Neural progenitor cell (in vitro differentiated cells): ENCODE results near the gene SORT1. TPM values are rescaled to one million over a fixed set of nuclear protein-coding genes. Genes with fewer than 3 reads are reported as not detected.

Experiments
- DNase-seq: peaks from one replicate; pipeline ENCODE4 v3.0.0-alpha.2; 2016; ENCODE audit warnings: low spot score
- H2AFZ ChIP-seq: fragments of 200-600 bp; sonication (generic); replicated peaks from 2 replicates; pipeline ENCODE4 v1.6.1; 2016; ENCODE audit warnings: antibody characterized with exemption
- H3F3A ChIP-seq: fragments of 200-600 bp; sonication (generic); 2 replicates; pipeline ENCODE4 v1.6.1; 2016; ENCODE audit warnings: antibody characterized with exemption, low read depth
- H3K27ac ChIP-seq: fragments of 200-600 bp; sonication (generic); 2 replicates; pipeline ENCODE4 v1.5.1; 2016; ENCODE audit warnings: mild to moderate bottlenecking
- H3K27me3 ChIP-seq: fragments of 200-600 bp; sonication (generic); 2 replicates; pipeline ENCODE4 v1.6.1; 2016; ENCODE audit warnings: mild to moderate bottlenecking, moderate library complexity
- H3K36me3 ChIP-seq: fragments of 200-600 bp; sonication (generic); 2 replicates; pipeline ENCODE4 v1.5.1; 2016
- H3K4me1 ChIP-seq: fragments of 200-600 bp; sonication (generic); 2 replicates; pipeline ENCODE4 v1.6.1; 2016; ENCODE audit warnings: mixed run types
- H3K4me2 ChIP-seq: fragments of 200-600 bp; sonication (generic); 2 replicates; pipeline ENCODE4 v1.6.1; 2016
- H3K4me3 ChIP-seq: fragments of 200-600 bp; sonication (generic); 2 replicates; pipeline ENCODE4 v1.5.1; 2016
- H3K79me2 ChIP-seq: fragments of 200-600 bp; sonication (generic); 2 replicates; pipeline ENCODE4 v1.6.1; 2016; ENCODE audit warnings: low read depth
- H3K9ac ChIP-seq: fragments of 200-600 bp; sonication (generic); 2 replicates; pipeline ENCODE4 v1.6.1; 2016
- H3K9me3 ChIP-seq: fragments of 200-600 bp; sonication (generic); 2 replicates; pipeline ENCODE4 v1.5.1; 2016; ENCODE audit warnings: low read depth
- H4K20me1 ChIP-seq: fragments of 200-600 bp; sonication (generic); 2 replicates; pipeline ENCODE4 v1.6.1; 2016; ENCODE audit warnings: low read depth
- H3K27ac Mint-ChIP-seq: 3 replicates; pipeline ENCODE4 v1.8.0; 2021; ENCODE audit warnings: mixed read lengths
- H3K27me3 Mint-ChIP-seq: 2 replicates; pipeline ENCODE4 v1.8.0; 2022; ENCODE audit warnings: low read depth, mild to moderate bottlenecking, inconsistent platforms, moderate library complexity, mixed read lengths; ENCODE audit not compliant: insufficient read depth
- H3K36me3 Mint-ChIP-seq: 3 replicates; pipeline ENCODE4 v1.8.0; 2021; ENCODE audit warnings: mixed read lengths
- H3K4me1 Mint-ChIP-seq: 3 replicates; pipeline ENCODE4 v1.8.0; 2021; ENCODE audit warnings: mixed read lengths
- H3K4me3 Mint-ChIP-seq: 3 replicates; pipeline ENCODE4 v1.8.0; 2021; ENCODE audit warnings: mild to moderate bottlenecking, moderate library complexity, mixed read lengths
- H3K9me3 Mint-ChIP-seq: 3 replicates; pipeline ENCODE4 v1.8.0; 2020; ENCODE audit warnings: mixed read lengths
- EZH2 ChIP-seq: fragments of 200-600 bp; sonication (generic); IDR thresholded peaks from 2 replicates; pipeline ENCODE4 v1.6.1; 2017; ENCODE audit warnings: antibody characterized with exemption, mild to moderate bottlenecking, moderate library complexity
- EZH2phosphoT487 ChIP-seq: fragments of 200-600 bp; sonication (generic); IDR thresholded peaks from 2 replicates; pipeline ENCODE4 v1.6.1; 2017; ENCODE audit warnings: antibody characterized with exemption
- total RNA-seq: library from RNA; depleted of rRNA; stranded (reverse); fragments of >200 nt; gene quantifications from 2 replicates; pipeline ENCODE4 v1.2.3, GENCODE V29; 2015; ENCODE audit warnings: low replicate concordance
- TF ChIP-seq, protein P1 (sequence below): fragments of 200-600 bp; sonication (generic); IDR thresholded peaks from 2 replicates; pipeline ENCODE4 v1.5.1; 2017; ENCODE audit warnings: antibody characterized with exemption, mild to moderate bottlenecking

The SORT1 gene
- total RNA-seq, 1 donor from 2014 or later, result 38.9 TPM

DNA sequence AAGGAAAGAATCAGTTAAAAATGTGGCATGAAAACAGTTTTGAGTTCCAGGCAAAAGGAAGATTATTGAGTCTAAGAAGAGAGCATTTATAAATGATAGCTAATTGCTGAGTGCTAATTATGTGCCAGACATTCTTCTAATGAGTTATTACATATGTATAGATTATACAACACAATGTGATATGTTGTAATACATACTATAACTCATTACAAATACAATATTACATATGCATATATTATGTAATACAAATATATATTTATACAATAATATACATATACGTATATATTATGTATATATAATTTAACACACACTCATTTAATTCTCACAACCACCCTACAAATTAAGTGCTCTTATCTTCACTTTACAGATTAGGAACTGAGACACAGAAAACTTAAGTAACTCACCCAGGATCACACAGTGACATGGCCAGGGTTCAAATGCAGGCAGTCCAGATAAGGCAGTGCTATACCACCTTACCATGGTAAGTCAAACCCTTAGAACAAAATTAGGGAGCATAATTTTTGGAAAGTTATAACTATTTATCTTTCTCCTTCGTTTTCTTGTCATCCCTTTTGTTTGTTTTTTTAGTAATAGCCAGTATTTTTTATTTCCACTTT, 4.0 kb downstream of the SORT1 start:
- H3K27me3 Mint-ChIP-seq, result peaks cover 2% of the 10 kb centered on the region
- no peak overlapping the region for H3K4me3 Mint-ChIP-seq
- H3K4me1 Mint-ChIP-seq, result peaks cover 57% of the 10 kb centered on the region
- no peaks in the 10 kb centered on the region for H3K9me3 Mint-ChIP-seq
- Histone ChIP-seq H3K9ac (no peak overlapping the region), H4K20me1 (peaks cover 73% of the 10 kb centered on the region), H3K79me2 (peaks cover 85% of the 10 kb centered on the region), H3F3A (peaks cover 19% of the 10 kb centered on the region), H3K4me1 (peaks cover 25% of the 10 kb centered on the region), H3K36me3 (no peaks in the 10 kb centered on the region), H3K27ac (no peak overlapping the region), H3K4me3 (no peak overlapping the region), H3K27me3 (no peaks in the 10 kb centered on the region), H3K4me2 (no peak overlapping the region), H2AFZ (no peak overlapping the region), H3K9me3 (no peaks in the 10 kb centered on the region)
- H3K27ac Mint-ChIP-seq, result no peak overlapping the region
- DNase-seq, result no peak
- no peaks in the 10 kb centered on the region for H3K36me3 Mint-ChIP-seq
- TF ChIP-seq, protein P1, sequence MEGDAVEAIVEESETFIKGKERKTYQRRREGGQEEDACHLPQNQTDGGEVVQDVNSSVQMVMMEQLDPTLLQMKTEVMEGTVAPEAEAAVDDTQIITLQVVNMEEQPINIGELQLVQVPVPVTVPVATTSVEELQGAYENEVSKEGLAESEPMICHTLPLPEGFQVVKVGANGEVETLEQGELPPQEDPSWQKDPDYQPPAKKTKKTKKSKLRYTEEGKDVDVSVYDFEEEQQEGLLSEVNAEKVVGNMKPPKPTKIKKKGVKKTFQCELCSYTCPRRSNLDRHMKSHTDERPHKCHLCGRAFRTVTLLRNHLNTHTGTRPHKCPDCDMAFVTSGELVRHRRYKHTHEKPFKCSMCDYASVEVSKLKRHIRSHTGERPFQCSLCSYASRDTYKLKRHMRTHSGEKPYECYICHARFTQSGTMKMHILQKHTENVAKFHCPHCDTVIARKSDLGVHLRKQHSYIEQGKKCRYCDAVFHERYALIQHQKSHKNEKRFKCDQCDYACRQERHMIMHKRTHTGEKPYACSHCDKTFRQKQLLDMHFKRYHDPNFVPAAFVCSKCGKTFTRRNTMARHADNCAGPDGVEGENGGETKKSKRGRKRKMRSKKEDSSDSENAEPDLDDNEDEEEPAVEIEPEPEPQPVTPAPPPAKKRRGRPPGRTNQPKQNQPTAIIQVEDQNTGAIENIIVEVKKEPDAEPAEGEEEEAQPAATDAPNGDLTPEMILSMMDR, result no peak
- TF ChIP-seq EZH2 (no peak), EZH2phosphoT487 (no peak)

GRCh38 chr1:109392788-109393616, 4.7 kb downstream of the SORT1 start:
- H2AFZ ChIP-seq, result no peak overlapping the region
- peaks cover 53% of the 10 kb centered on the region for H3K4me1 Mint-ChIP-seq
- no peak overlapping the region for H3K27ac Mint-ChIP-seq
- no peak overlapping the region for H3K27ac ChIP-seq
- H3K4me2 ChIP-seq, result no peak overlapping the region
- peaks cover 77% of the 10 kb centered on the region for H4K20me1 ChIP-seq
- H3K9me3 ChIP-seq, result no peaks in the 10 kb centered on the region
- H3K27me3 ChIP-seq, result no peaks in the 10 kb centered on the region
- no peak overlapping the region for H3K4me3 Mint-ChIP-seq
- H3F3A ChIP-seq, result peaks cover 12% of the 10 kb centered on the region
- no peak for DNase-seq
- H3K36me3 Mint-ChIP-seq, result no peaks in the 10 kb centered on the region
- peaks cover 2% of the 10 kb centered on the region for H3K27me3 Mint-ChIP-seq
- H3K4me1 ChIP-seq, result peaks cover 20% of the 10 kb centered on the region
- TF ChIP-seq EZH2, result no peak
- H3K36me3 ChIP-seq, result no peaks in the 10 kb centered on the region
- H3K4me3 ChIP-seq, result no peak overlapping the region
- H3K9me3 Mint-ChIP-seq, result no peaks in the 10 kb centered on the region
- no peak overlapping the region for H3K9ac ChIP-seq
- H3K79me2 ChIP-seq, result peaks cover 92% of the 10 kb centered on the region

GRCh38 chr1:109392037-109392787, 5.5 kb downstream of the SORT1 start:
- Histone ChIP-seq H3K4me1 (peaks cover 20% of the 10 kb centered on the region), H3K9me3 (no peaks in the 10 kb centered on the region), H3K9ac (no peak overlapping the region), H3K79me2 (peaks cover 100% of the 10 kb centered on the region), H4K20me1 (peaks cover 79% of the 10 kb centered on the region), H3K4me2 (peak overlapping the region; percentile 5), H3K27ac (no peak overlapping the region), H3K4me3 (no peak overlapping the region), H3F3A (peaks cover 12% of the 10 kb centered on the region), H3K36me3 (no peaks in the 10 kb centered on the region), H2AFZ (no peak overlapping the region), H3K27me3 (no peaks in the 10 kb centered on the region)
- no peak overlapping the region for H3K4me3 Mint-ChIP-seq
- no peak for DNase-seq
- peaks cover 2% of the 10 kb centered on the region for H3K27me3 Mint-ChIP-seq
- no peak for TF ChIP-seq EZH2
- H3K4me1 Mint-ChIP-seq, result peaks cover 53% of the 10 kb centered on the region
- no peak overlapping the region for H3K27ac Mint-ChIP-seq
- H3K36me3 Mint-ChIP-seq, result no peaks in the 10 kb centered on the region
- no peaks in the 10 kb centered on the region for H3K9me3 Mint-ChIP-seq

DNA sequence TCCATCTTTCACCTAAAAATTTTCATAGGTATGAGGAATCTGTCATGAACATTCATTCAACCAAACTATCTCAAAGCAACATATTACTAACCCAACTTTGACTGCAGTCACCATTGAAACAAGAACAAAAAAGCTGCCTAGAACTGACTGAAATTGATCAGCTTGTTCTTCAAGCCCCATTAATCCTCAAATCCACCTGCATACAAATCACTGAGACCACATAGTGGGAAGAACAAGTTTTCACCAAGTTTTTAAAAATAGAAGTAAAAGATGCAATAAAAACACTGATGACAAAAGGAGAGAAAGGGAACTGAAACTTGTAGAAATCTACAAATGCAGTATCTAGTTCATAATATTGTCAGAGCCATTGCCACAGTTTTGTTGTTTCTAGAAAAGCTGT, 6.1 kb downstream of the SORT1 start:
- Histone ChIP-seq H3K4me2 (peak overlapping the region; percentile 5), H2AFZ (no peak overlapping the region), H3K4me3 (no peak overlapping the region), H4K20me1 (peaks cover 74% of the 10 kb centered on the region), H3F3A (peaks cover 12% of the 10 kb centered on the region), H3K9me3 (no peaks in the 10 kb centered on the region), H3K4me1 (peaks cover 18% of the 10 kb centered on the region), H3K79me2 (peaks cover 100% of the 10 kb centered on the region), H3K27me3 (no peaks in the 10 kb centered on the region), H3K27ac (no peak overlapping the region), H3K9ac (no peak overlapping the region), H3K36me3 (no peaks in the 10 kb centered on the region)
- H3K27me3 Mint-ChIP-seq, result peaks cover 2% of the 10 kb centered on the region
- H3K4me3 Mint-ChIP-seq, result no peak overlapping the region
- H3K27ac Mint-ChIP-seq, result peak overlapping the region; percentile 8
- TF ChIP-seq, protein P1, result no peak
- TF ChIP-seq EZH2phosphoT487 (no peak), EZH2 (no peak)
- H3K4me1 Mint-ChIP-seq, result peaks cover 49% of the 10 kb centered on the region
- no peaks in the 10 kb centered on the region for H3K36me3 Mint-ChIP-seq
- H3K9me3 Mint-ChIP-seq, result no peaks in the 10 kb centered on the region
- DNase-seq, result no peak
